Ureter (tissue), 1 donor: ENCODE data around the gene RPS6KA2. TPM values are rescaled to one million over a fixed set of nuclear protein-coding genes. Genes with fewer than 3 reads are reported as not detected.
"Not testable (repeated sequence)": the region's sequence is repeated elsewhere in the genome, so short reads cannot be mapped to it uniquely, and the experiment has no call there.

Experiments
- DNase-seq: peaks from one replicate; pipeline ENCODE4 v3.0.0-alpha.2; 2020; ENCODE audit warnings: low spot score
- total RNA-seq: library from RNA; stranded (reverse); gene quantifications from one replicate; pipeline ENCODE4 v1.2.4, GENCODE V29; 2023
- donor health status: DM: yes; HTN: yes; CAD: no.

The RPS6KA2 gene
- total RNA-seq, 1 donor from 2014 or later = 85.3 TPM

DNA sequence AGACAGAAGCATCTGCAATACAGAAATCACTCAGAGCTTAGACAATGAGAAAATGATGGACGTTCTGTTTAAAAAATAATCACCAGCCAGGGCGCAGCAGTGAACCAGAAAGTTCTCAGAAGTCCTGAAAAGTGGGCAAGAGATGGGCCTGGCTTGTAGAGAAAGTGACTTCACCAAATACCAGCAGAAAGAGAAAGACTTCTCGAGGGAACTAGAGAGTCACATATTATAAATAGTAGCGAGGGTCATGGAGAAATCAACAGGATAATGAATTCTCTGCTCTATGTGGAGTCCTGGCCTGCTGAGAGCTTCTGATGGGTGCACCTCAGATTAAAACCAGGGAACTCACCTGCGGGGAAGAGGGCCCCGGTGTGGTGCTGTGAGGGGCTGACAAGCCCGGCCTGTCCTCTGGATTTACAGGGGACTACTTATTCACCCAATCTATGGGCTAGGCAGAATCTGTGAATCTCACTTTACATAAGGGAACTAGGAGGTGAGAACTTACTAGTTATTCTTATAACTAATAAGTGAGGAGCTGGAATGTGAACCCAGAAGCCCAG is 35.0 kb downstream of the RPS6KA2 start:
- no peak for DNase-seq

GRCh38 chr6:166591026-166591425 is 36.0 kb downstream of the RPS6KA2 start:
- DNase-seq = no peak

DNA sequence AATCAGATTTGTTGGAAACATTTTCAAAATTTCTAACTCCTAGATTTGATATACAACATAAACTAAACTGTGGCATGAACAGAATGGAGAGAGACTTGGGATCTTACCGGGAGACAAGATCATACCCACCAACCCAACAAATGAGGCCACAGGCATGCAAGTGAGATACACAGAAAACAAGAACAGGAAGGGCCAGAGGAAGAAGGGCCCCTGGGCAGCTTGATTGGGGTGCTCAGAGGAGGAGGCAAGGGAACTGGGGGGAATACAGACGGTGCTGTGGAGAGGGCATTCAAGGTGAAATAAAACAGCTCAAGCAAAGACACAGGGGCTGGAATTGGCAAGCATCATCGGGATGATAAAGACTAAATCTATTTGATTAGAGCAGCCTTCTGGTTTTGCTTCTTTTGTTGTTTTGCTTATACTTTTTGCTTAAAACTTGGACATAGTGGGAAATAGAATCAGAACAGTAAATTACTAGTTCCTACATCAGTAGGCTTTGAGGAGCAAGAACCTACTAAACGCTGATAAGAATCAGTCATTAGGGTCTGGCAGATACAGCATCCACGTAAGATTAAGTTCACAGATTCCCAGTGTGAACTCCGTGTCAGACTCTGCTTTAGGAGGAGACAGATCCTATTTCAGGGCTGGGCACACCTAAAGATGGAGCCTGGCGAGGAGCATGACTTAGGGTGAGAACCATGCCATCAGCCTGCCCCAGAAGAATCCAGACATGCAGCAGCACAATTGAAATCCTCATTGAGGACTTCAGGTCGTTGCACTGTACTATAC is 37.1 kb downstream of the RPS6KA2 start:
- no peak for DNase-seq

DNA sequence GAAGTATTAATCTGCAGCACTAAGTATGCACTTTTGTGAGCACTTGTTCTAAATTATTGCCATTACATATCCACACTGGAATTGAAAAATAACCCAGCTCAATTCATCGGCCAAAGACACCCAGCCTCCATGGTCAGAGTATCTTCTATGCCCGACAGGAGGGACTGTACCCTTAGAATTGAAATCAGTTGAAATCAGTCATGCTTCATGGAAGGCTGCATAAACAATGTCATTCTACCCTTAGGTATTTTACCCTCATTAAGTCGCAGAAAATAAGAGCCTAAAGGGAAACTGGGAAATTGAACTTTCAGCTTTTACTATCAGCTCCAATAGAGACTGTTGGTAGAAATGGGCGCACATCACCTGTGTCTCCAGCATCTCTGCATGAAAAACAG is 37.7 kb downstream of the RPS6KA2 start:
- DNase-seq = no peak

DNA sequence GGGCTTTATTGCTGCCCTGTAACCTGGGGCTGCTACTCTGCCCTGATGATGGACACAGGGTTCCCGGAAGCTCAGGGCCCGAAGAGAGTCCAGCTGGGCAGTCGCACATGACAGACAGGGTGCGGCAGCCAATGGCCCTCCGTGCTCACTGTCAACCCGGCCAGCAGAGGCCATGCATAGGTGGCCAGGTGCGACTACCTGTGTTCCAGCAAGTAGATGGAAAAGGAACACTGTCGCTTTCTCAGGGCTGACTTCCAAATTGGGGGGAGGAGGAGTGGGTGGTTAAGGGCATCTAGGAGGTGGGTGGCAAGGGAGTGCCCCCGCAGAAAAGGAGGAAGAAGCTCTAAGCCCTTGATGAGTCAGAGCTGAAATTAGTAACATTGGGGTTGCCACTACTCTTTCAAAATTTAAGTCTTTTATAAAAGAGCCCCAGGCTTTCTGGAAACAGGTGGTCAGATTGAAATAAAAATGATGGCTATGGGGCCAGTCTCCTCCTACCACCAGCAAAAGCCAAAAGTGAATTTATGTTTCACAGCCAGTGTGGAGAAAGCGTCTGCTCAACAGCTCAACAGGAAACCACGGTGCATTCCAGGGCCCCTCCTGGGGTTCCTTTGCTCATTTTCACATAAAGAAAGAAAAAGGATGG is 38.2 kb downstream of the RPS6KA2 start:
- no peak for DNase-seq

DNA sequence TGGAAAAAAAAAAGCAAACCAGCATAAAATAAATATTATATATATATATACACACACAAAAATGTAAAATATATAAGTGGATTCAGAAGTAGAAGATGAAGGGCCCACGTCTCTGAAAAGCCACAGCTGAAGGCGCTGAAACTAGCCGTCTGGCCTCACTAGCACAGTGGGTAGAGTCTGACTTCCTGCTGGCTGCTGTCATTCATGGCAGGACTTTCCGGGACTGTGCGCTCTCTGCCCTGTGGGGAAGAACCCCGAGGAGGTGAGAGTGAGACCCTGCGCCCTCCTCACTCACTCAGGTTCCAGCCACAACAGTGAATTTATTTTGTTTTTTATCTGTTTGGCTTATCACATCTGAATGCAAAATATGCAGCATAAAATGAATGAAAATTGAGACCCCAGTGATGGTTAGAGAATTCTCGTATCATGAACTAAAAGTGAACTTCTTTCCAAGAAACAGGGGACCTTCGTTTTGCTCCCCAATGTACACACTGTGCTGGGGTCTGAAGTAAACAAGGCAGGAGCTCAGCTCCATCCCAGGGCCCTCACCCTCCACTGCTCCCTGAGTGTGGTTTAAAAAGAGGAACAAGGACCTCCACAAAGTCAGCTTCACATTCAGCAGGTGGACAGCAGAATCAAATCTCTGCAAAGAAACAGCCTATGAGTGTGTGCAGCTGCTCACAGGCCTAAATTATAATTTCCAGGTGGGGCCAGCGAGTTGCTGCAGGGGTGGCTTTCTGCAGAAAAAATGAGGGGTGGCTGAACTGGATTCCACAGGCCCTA is 39.2 kb downstream of the RPS6KA2 start:
- no peak for DNase-seq

GRCh38 chr6:166586424-166587156 is 40.5 kb downstream of the RPS6KA2 start, which contains the start of gene RAMACL:
Gene RAMACL, minus strand, starts transcription at chr6:166586678. Its CDS starts 201 bp downstream, at chr6:166586477.
- no peak for DNase-seq

GRCh38 chr6:166584853-166585429 is 42.1 kb downstream of the RPS6KA2 start:
- DNase-seq = no peak

- DNase-seq = no peak
These were observed 42.9 kb downstream of the RPS6KA2 start for GRCh38 chr6:166584155-166584554.

- no peak for DNase-seq
These were observed 43.7 kb downstream of the RPS6KA2 start for GRCh38 chr6:166583230-166583965.

DNA sequence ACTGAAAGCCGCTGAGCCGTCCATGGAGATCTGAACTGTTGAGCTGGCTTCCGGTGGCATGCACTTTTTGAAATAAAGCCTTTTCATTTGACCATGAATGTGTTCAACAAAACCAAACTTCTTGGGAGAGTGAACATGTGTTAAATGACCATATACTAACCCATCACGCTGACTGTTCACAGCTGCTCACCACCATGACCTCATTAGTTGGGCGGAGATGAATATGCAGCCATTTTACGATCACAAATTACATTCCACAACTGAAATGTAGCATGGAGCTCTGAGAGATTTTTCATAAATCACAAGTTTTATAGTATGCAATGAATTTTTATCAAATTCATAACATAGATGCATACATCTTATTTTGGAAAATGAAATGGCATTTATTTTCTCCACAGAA is 44.8 kb downstream of the RPS6KA2 start:
- DNase-seq = no peak

DNA sequence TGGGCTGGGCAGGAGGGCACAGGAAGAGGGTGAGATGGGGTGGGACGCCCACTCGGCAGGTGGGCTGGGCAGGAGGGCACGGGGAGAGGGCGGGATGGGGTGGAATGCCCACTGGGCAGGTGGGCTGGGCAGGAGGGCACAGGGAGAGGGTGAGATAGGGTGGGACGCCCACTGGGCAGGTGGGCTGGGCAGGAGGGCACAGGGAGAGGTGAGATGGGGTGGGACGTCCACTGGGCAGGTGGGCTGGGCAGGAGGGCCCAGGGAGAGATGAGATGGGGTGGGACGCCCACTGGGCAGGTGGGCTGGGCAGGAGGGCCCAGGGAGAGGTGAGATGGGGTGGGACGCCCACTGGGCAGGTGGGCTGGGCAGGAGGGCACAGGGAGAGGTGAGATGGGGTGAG is 45.2 kb downstream of the RPS6KA2 start:
- not testable (repeated sequence) for DNase-seq

DNA sequence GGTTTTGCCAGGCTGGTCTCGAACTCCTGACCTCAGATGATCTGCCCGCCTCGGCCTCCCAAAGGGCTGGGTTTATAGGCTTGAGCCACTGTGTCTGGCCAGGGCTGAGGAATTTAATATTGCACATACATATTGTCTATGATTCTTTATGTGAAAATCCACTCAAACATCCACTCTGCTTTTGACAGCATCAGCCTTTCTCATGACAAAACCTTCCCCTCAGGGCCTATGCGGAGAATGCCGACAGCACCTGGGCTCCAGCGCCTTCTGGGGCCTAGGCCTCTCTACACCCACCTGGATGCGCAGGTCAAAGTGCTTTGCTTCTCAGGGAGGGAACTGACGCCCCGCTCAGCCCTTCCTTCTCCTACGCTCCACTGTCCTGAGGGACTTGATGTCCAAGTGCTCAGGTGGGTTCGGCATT is 46.0 kb downstream of the RPS6KA2 start:
- no peak for DNase-seq

- no peak for DNase-seq
These were observed 46.7 kb downstream of the RPS6KA2 start for GRCh38 chr6:166580076-166581050.

- DNase-seq = no peak
These were observed 47.7 kb downstream of the RPS6KA2 start for GRCh38 chr6:166579237-166579850.

- DNase-seq = no peak
These were observed 48.4 kb downstream of the RPS6KA2 start for GRCh38 chr6:166578536-166579236.

- DNase-seq = no peak
These were observed 51.8 kb downstream of the RPS6KA2 start for GRCh38 chr6:166575205-166575604.
